GM19043 (cell line): ENCODE results near the gene CDH18.
"Not testable (repeated sequence)": the region's sequence is repeated elsewhere in the genome, so short reads cannot be mapped to it uniquely, and the experiment has no call there.

Source experiments
- ATAC-seq: cut with Tn5 transposase; IDR thresholded peaks from one replicate; pipeline ENCODE4 v1.9.1; 2021; ENCODE audit warnings: low read depth; ENCODE audit not compliant: unreplicated experiment

The CDH18 gene

DNA sequence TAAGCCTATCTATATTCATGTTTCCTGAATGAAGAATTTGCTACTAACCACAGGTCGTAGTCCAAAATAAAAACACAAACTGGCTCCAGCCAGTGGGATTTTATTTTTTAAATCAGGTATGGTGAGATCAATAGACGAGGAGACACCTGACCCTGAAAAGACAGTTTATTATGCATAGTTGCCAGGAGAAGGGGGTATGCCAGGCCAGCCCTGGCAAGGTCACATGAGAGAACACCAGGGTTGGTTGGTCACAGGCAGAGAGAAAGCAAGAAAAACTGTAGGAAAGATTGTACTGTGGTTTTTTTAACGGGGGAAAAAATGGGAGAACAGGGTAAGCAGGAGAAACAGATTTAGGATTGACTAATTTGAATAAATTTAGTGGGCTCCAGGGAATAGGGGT lies 125.3 kb downstream of the CDH18 start:
- no peak for ATAC-seq

DNA sequence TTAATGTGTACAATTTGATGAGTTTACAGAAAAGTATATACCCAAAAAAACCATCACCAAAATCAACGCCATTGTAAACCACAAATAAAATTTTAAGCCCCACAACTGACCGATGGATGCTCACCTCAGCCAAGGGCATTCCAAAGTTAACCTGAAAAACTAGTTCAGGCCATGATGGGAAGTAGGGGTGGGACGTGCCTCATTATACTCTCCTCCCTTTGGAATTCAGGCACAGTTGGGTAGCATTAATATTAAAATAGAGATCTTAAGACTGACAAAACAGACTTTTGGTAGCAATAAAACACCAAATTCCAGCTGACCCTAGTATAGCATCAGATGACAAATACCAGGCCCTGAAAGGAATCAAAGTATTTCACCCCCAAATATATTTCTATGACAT lies 129.0 kb downstream of the CDH18 start:
- no peak for ATAC-seq

DNA sequence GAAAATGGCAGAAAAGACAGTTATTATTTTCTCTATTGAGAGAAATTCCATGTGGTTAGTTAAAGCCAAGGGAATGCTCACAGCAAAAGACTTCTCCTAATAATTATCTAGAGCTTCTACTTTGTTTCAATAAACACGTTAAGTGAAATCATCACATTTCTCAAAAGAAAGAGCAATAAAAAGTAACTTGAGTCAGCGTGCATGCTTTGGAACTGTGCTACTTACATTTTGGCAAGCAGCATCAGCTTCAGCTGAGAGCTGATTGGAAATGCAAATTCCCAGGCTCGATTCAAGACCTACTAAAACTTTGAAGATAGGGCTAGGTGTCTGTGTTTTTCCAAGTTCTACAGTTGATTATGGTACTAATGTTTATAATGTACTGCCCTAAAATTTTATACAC lies 132.1 kb downstream of the CDH18 start:
- no peak for ATAC-seq

DNA sequence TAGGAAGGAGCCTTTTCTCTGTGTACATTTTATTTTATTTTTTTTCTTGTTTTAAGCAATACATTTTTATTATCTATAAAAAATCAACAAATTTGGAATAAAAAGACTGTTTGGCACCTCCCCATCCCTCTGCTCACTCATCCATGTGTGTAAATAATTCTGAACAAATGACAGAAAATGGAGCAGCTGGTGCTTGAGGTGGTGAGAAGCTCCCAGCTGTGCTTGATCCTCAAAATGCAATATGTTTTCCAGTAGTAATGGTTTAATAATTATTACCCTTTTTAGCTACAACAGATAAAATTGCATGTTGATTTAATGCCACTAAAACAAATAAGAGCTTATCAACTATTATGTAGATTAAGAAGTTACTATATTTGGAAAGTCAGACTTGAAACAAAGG lies 132.5 kb downstream of the CDH18 start:
- ATAC-seq, result no peak

DNA sequence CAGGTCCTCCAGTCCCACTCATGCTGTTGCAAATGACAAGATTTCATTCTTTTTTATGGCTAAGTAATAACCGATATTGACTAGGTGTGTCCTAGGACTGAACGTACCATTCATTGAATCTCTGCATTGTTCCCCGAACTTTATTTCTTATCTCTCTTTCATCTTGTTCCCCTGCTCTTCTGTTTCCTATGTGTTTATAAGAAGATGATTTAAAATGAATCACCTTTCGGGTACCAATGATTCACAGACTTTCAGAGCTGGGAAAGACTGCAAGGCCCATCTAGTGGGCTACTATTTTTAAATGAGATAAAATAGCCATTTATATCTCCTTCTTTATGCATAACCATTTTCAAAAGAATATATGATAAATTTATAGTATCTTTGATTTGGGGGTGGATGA lies 133.0 kb downstream of the CDH18 start:
- no peak for ATAC-seq

- no peak for ATAC-seq
Measured at GRCh38 chr5:19853616-19854240, 134.3 kb downstream of the CDH18 start.

- no peak for ATAC-seq
Measured at GRCh38 chr5:19837536-19838174, 150.3 kb downstream of the CDH18 start.

DNA sequence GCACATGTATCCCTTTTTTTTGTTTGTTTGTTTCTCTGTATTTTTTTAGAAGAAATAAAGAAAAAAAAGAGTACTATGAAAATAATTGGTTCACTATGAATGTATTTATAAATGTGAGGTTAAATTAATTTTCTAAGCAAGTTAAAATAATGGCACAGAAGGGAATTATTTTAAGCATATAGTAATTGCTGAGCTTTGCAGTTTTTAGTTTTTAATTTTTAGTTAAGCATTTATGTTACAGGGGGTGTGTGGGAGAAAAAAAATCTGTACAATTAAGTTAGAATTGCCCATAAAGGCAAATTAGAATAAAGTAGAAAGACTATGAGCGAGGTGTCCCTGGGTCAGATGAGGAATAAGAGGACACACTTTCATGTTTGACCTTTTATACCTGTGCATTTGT lies 152.6 kb downstream of the CDH18 start:
- no peak for ATAC-seq

GRCh38 chr5:19812720-19813119 lies 175.3 kb downstream of the CDH18 start:
- not testable (repeated sequence) for ATAC-seq

DNA sequence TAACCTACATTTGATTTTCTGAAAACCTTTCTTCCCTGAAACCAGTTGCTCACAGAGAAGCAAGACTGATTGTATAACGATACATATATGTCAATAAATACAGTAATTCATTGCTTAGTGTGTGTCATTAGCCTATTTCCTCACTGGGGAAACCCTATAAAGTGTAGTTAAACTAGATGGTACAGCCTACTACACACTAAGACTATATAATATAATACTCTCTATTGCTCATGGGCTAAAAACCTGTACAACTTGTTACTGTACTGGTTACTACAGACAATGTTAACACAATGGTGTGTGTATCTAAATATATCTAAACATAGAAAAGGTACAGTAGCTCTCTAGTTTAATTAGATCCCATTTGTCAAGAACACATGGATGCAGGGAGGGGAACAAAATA lies 181.2 kb downstream of the CDH18 start:
- ATAC-seq, result no peak

DNA sequence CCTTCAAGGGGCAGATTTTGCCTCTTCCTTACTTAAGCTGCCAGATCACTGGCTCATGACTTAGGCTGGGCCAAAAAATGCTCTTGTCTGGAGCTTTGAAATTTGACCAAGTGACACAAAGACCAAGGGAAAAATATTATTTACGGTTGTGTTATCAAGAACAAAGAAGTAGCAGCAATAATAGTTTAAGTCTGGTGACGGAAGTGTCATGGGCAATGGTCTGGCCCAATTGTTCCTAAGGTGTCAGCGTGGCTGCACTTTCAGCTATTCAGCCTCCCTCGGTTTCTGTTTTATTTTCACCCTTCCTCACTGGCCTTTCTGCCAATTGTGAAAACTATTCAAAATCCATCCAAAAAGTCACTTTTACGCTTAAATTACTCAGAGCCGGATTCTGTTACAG lies 185.3 kb downstream of the CDH18 start:
- no peak for ATAC-seq

DNA sequence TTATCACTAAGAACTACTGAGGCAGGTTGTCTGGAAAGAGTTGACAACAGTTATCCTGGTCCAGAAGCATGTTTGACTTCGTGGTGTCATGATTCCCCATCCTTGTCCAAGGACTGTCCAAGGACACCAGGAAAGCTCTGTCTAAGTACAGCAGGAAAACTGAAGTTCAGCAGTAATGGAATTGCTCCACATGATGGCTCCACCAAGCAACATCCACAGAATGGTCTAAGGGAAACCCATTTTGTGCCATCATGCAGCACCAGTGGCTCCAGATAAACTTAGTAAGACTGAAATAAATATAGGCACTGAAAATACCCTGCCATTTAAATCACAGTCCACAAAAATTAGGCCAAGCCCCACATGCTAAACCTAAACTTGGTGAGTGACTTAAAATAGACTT lies 192.8 kb downstream of the CDH18 start:
- ATAC-seq, result no peak

GRCh38 chr5:19790829-19791466 lies 197.1 kb downstream of the CDH18 start:
- no peak for ATAC-seq

DNA sequence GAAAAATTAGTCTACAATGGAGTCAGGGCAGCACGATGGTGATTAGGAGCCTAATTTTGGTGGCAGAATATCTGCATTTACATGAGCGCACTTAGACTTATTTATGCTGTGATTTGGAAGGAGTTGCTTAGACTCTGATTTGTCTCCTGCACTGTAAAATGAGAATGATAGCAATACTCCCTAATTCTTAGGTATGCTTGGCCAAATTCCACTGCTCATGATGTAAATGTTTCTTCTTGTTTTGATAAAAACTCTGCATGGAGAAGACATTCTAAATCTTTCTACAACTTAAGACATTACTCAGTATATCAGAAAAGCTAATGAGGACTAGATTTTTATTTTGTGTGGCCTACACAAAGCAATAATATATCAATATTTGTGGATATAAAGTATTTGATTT lies 205.4 kb downstream of the CDH18 start:
- no peak for ATAC-seq

GRCh38 chr5:19777363-19777762 lies 210.6 kb downstream of the CDH18 start:
- no peak for ATAC-seq

GRCh38 chr5:19776886-19777285 lies 211.1 kb downstream of the CDH18 start:
- not testable (repeated sequence) for ATAC-seq

DNA sequence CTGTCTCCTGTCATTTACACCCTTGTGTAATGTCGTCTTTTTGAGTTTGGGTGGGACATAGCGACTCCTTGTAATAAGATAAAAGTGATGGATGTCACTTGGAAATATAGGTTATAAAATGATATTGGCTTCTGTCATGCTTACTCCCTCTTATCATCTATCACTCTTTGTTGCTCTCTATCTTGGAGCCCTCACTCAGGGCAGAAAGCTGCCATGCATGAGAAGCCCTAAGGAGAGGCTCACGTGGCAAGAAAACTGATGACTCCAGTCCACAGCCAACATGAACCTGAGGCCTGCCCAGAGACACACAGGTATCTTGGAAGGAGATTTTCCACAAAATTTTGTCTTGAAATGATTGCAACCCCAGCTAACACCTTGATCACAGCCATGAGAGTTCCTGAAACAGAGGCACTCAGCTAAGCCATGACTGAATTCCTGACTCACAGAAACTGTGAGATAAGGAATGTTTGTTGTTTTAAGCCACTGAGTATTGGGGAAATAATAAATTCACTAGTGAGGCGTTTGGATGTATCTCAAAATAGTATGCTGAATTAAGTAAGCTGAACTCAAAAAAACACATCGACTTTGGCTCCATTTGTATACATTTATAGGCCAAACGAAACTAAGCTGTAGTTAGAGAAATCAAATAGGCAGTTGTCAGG lies 216.7 kb downstream of the CDH18 start:
- no peak for ATAC-seq

DNA sequence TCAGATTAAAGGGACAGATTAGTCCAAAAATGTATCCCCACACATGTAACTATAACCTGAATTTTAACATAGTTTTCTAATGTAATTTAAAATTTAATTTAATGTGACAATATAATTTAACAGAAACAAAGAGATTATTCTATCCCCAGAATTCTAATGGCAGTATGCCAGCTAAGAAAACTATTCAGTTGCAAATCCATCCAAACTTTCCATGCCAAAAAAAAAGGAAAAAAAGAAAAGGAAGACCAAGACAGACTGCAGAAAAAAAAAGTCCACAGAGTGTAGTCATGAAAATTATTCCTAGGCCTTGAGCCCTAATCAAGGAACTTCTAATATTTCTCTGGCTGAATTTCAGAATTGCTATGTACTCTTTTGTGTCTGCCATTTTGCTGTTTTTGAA lies 217.6 kb downstream of the CDH18 start:
- ATAC-seq, result no peak

DNA sequence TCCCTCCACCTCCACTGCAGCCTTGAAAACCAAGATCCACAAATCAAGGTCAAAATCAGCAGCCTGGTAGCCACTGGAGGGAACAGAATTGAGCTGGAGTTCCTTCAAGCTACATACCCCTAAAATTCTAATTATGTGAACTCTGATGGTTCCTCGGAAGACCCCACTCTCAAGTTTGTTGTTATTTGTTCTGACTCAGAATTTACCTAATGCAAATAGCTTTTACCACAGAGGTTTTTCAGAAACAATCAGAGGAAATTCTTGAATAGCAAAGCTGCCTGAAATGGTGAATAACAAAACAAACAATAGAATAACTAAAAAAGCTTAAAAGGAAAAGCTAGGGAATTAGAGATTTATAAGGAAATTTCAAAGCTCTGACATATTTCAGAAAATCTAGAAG lies 220.0 kb downstream of the CDH18 start:
- ATAC-seq, result no peak

DNA sequence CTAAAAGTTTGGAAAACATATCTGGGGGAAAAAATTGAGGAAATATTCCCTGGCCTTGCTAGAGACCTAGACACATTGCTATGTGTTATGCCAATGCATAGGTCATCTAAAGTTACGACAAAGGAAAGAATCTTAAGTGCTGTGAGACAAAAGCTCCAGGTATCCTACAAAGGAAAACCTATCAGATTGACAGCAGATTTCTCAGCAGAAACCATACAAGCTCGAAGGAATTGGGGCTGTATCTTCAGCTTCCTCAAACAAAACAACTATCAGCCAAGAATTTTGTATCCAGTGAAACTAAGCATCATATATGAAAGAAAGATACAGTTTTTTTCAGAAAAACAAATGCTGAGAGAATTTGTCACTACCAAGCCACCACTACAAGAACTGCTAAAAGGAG lies 234.4 kb downstream of the CDH18 start:
- ATAC-seq, result no peak

DNA sequence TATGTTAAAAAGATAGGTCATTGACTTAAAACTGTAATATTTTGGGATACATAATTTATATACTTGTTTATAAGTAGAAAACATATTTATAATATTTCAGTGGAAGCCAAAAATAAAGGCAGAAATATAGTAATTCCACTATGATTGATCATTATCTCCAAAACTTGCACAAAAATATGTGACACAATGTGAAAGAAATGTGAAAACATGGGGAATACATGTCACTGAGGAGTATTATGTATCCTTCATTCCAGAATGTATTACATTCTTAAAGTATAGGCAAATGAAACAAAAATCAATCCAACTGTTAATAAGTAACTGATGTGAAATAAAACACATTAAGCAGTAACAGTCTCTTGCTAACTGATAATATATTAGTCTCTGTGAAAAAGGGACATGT lies 236.7 kb downstream of the CDH18 start:
- no peak for ATAC-seq

GRCh38 chr5:19745247-19745646 lies 242.8 kb downstream of the CDH18 start:
- no peak for ATAC-seq
